Smooth muscle cell (in vitro differentiated cells): Measurements from ENCODE around the gene UPB1. TPM values are rescaled to one million over a fixed set of nuclear protein-coding genes. Genes with fewer than 3 reads are reported as not detected.

Experiments
- DNase-seq: peaks from one replicate; lab custom pipeline; 2025; ENCODE audit not compliant: unreplicated experiment; lab: John Stamatoyannopoulos, UW
- H2AFZ ChIP-seq: fragments of 200-600 bp; sonication (generic); 2 replicates; pipeline ENCODE4 v1.6.0; 2016; ENCODE audit warnings: antibody characterized with exemption, low read depth, mild to moderate bottlenecking
- H3F3A ChIP-seq: fragments of 200-600 bp; sonication (generic); 2 replicates; pipeline ENCODE4 v1.6.0; 2017; ENCODE audit warnings: antibody characterized with exemption, low read depth
- H3K27ac ChIP-seq: fragments of 200-600 bp; sonication (generic); 2 replicates; pipeline ENCODE4 v1.5.1; 2016; ENCODE audit warnings: low read depth, mild to moderate bottlenecking
- H3K27me3 ChIP-seq: fragments of 200-600 bp; sonication (generic); 2 replicates; pipeline ENCODE4 v1.6.1; 2016; ENCODE audit warnings: low read depth, mild to moderate bottlenecking
- H3K36me3 ChIP-seq: fragments of 200-600 bp; sonication (generic); 2 replicates; pipeline ENCODE4 v1.5.1; 2016; ENCODE audit warnings: low read depth
- H3K4me1 ChIP-seq: fragments of 200-600 bp; sonication (generic); 2 replicates; pipeline ENCODE4 v1.5.1; 2016; ENCODE audit warnings: low read depth
- H3K4me2 ChIP-seq: fragments of 200-600 bp; sonication (generic); 2 replicates; pipeline ENCODE4 v1.6.0; 2016; ENCODE audit warnings: mild to moderate bottlenecking
- H3K4me3 ChIP-seq: fragments of 200-600 bp; sonication (generic); 2 replicates; pipeline ENCODE4 v1.5.1; 2016; ENCODE audit warnings: mild to moderate bottlenecking
- H3K79me2 ChIP-seq: fragments of 200-600 bp; sonication (generic); 2 replicates; pipeline ENCODE4 v1.6.0; 2016; ENCODE audit warnings: low read depth, mild to moderate bottlenecking
- H3K9ac ChIP-seq: fragments of 200-600 bp; sonication (generic); 2 replicates; pipeline ENCODE4 v1.6.0; 2016; ENCODE audit warnings: low read depth
- H3K9me3 ChIP-seq: fragments of 200-600 bp; sonication (generic); replicated peaks from 2 replicates; pipeline ENCODE4 v1.5.1; 2016; ENCODE audit warnings: low read depth
- H4K20me1 ChIP-seq: fragments of 200-600 bp; sonication (generic); 2 replicates; pipeline ENCODE4 v1.6.0; 2016; ENCODE audit warnings: low read depth
- WGBS: methylation state at CpG from one replicate; pipeline ENCODE4 v1.1.7; 2016; ENCODE audit warnings: low lambda C conversion rate; 5-methylcytosine and 5-hydroxymethylcytosine counted together
- polyA plus RNA-seq: library from polyadenylated mRNA; unstranded; fragments of >200 nt; fragmentation: Nextera tagmentation; extraction: Ambion mirVana; gene quantifications from 2 replicates; pipeline ENCODE4 v1.2.1, GENCODE V29; 2016
- total RNA-seq: library from RNA; depleted of rRNA; stranded (reverse); fragments of >200 nt; gene quantifications from 2 replicates; pipeline ENCODE4 v1.2.3, GENCODE V29; 2014
- TF ChIP-seq, protein P1 (sequence below): fragments of 200-600 bp; sonication (generic); IDR thresholded peaks from 2 replicates; pipeline ENCODE4 v1.5.1; 2017; ENCODE audit warnings: borderline replicate concordance, mild to moderate bottlenecking, antibody characterized with exemption; ENCODE audit not compliant: insufficient read depth, poor library complexity, severe bottlenecking

Gene UPB1
- total and polyA plus RNA-seq, 2 experiments from 2014 or later: 0.21 TPM; not detected in 1

DNA sequence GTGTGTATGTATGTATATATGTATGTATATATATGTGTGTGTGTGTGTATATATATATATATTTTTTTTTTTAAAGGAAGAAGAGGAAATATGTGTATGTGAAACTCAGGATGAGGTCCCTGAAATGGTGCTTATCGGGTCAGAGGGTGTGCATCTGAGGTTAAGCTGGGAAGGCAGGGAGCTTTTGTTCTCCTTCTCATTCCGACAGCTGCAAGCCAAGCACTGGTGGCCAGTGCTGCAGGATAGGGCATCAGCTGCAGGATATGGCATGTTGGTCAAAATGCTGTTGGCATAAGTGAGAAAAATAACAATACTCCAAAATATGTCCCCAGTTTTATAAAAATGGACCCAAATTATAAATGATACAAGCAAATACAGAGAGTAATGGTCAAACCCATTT is 68.1 kb downstream of the UPB1 start:
- H3K4me2 ChIP-seq: no peak overlapping the region
- H3K9ac ChIP-seq: no peak overlapping the region
- no peak for DNase-seq
- H3K4me3 ChIP-seq: no peak overlapping the region
- H3K27ac ChIP-seq: no peak overlapping the region
- no peaks in the 10 kb centered on the region for H3K4me1 ChIP-seq
- 94% methylated on average over 2 of the region's 2 CpGs for WGBS
- H2AFZ ChIP-seq: no peak overlapping the region
- peaks cover 84% of the 10 kb centered on the region for H3K79me2 ChIP-seq
- no peaks in the 10 kb centered on the region for H3K9me3 ChIP-seq
- no peaks in the 10 kb centered on the region for H3K36me3 ChIP-seq
- peaks cover 3% of the 10 kb centered on the region for H3F3A ChIP-seq
- TF ChIP-seq, protein P1, sequence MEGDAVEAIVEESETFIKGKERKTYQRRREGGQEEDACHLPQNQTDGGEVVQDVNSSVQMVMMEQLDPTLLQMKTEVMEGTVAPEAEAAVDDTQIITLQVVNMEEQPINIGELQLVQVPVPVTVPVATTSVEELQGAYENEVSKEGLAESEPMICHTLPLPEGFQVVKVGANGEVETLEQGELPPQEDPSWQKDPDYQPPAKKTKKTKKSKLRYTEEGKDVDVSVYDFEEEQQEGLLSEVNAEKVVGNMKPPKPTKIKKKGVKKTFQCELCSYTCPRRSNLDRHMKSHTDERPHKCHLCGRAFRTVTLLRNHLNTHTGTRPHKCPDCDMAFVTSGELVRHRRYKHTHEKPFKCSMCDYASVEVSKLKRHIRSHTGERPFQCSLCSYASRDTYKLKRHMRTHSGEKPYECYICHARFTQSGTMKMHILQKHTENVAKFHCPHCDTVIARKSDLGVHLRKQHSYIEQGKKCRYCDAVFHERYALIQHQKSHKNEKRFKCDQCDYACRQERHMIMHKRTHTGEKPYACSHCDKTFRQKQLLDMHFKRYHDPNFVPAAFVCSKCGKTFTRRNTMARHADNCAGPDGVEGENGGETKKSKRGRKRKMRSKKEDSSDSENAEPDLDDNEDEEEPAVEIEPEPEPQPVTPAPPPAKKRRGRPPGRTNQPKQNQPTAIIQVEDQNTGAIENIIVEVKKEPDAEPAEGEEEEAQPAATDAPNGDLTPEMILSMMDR: no peak
- peaks cover 94% of the 10 kb centered on the region for H4K20me1 ChIP-seq
- H3K27me3 ChIP-seq: no peaks in the 10 kb centered on the region

DNA sequence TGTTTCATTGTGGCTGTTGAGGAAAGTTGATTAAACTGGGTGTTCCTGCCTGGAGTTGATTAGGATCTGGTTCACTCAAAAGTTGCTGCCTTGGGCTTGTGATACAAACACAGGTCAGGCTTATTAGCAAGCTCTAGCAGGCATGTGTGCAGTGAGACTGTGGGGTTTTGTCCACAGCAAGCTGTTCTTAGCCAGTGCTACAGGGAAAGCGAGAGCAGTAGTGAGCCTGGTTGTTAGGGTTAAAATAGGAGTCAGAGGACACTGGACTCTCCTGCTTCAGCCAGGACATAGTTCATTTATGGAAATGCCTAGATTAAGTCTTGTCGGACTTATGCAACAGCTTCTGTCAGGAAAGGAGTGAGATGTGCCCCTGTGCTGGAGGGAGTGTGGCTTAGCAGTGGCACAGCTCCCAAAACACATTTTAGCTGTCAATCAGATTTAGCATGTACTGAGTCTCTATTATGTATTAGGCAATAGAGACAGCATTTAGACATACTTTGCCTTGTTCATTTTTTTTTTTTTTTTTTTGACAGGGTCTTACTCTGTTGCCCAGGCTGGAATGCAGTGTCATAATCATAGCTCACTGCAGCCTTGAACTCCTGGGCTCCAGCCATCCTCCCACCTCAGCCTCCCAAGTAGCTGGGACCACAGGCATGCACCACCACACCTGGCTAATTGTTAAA is 69.4 kb downstream of the UPB1 start:
- H3K79me2 ChIP-seq: peaks cover 72% of the 10 kb centered on the region
- no peak for DNase-seq
- H3K4me2 ChIP-seq: no peak overlapping the region
- H3K27me3 ChIP-seq: no peaks in the 10 kb centered on the region
- peaks cover 89% of the 10 kb centered on the region for H4K20me1 ChIP-seq
- H3K9ac ChIP-seq: no peak overlapping the region
- TF ChIP-seq, protein P1: no peak
- WGBS: 56% methylated on average over 2 of the region's 2 CpGs
- no peak overlapping the region for H2AFZ ChIP-seq
- no peak overlapping the region for H3K4me3 ChIP-seq
- H3K27ac ChIP-seq: peak overlapping the region; percentile 30
- H3K9me3 ChIP-seq: no peaks in the 10 kb centered on the region
- no peaks in the 10 kb centered on the region for H3K4me1 ChIP-seq
- H3F3A ChIP-seq: peaks cover 3% of the 10 kb centered on the region
- H3K36me3 ChIP-seq: peaks cover 7% of the 10 kb centered on the region

DNA sequence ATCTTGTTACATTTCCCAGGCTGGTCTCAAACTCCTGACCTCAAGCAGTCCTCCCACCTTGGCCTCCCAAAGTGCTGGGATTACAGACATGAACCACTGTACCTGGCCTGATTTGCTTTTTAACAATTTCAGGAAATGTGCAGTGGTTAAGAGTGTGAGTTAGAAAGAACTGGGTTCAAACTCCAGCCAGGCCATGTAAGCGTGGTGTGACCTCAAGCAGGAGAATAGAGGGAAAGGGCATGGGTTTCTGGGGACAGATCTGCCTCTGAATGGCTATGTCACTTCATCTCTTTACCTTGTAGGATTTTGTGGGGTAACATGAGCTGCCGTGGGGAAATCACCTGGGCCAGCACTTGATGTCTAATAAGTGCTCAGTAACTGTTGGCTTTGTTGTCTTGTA is 69.9 kb downstream of the UPB1 start:
- no peaks in the 10 kb centered on the region for H3K4me1 ChIP-seq
- no peak overlapping the region for H3K4me3 ChIP-seq
- H4K20me1 ChIP-seq: peaks cover 90% of the 10 kb centered on the region
- WGBS: 92% methylated on average over 2 of the region's 2 CpGs
- H3K4me2 ChIP-seq: no peak overlapping the region
- no peak overlapping the region for H3K9ac ChIP-seq
- H3K79me2 ChIP-seq: peaks cover 67% of the 10 kb centered on the region
- H3F3A ChIP-seq: peaks cover 3% of the 10 kb centered on the region
- no peak overlapping the region for H3K27ac ChIP-seq
- no peak overlapping the region for H2AFZ ChIP-seq
- peaks cover 7% of the 10 kb centered on the region for H3K36me3 ChIP-seq
- TF ChIP-seq, protein P1: no peak
- H3K9me3 ChIP-seq: no peaks in the 10 kb centered on the region
- no peaks in the 10 kb centered on the region for H3K27me3 ChIP-seq
- DNase-seq: no peak
